HG03108 (cell line): Measurements from ENCODE around the gene TAF11L13.
"Not testable (repeated sequence)": the region's sequence is repeated elsewhere in the genome, so short reads cannot be mapped to it uniquely, and the experiment has no call there.

Source experiments
- ATAC-seq: cut with Tn5 transposase; IDR thresholded peaks from one replicate; pipeline ENCODE4 v1.9.1; 2021; ENCODE audit warnings: moderate library complexity; ENCODE audit not compliant: unreplicated experiment

The TAF11L13 gene

GRCh38 chr5:17631788-17632187 lies at the start of gene TAF11L13:
TAF11L13 (plus strand) TSS chr5:17632088.
- ATAC-seq: not testable (repeated sequence)

GRCh38 chr5:17585658-17586057 lies 46.2 kb upstream of the TAF11L13 start, which contains the start of gene TAF11L7:
TAF11L7 (minus strand) TSS chr5:17585758.
- not testable (repeated sequence) for ATAC-seq

GRCh38 chr5:17590860-17591259 lies 41.0 kb upstream of the TAF11L13 start, which contains the start of gene TAF11L8:
TAF11L8 (minus strand) TSS chr5:17590960.
- not testable (repeated sequence) for ATAC-seq

- not testable (repeated sequence) for ATAC-seq
Measured at GRCh38 chr5:17594255-17594654, 37.6 kb upstream of the TAF11L13 start, which contains the start of gene TAF11L9. TAF11L9 (minus strand) TSS chr5:17594394.

- ATAC-seq: not testable (repeated sequence)
Measured at GRCh38 chr5:17597728-17598127, 34.2 kb upstream of the TAF11L13 start, which contains the start of gene TAF11L10. TAF11L10 (minus strand) TSS chr5:17597828.

- ATAC-seq: not testable (repeated sequence)
Measured at GRCh38 chr5:17603880-17604279, 28.0 kb upstream of the TAF11L13 start, which contains the start of gene TAF11L11. TAF11L11 (plus strand) TSS chr5:17604183.

- no peak for ATAC-seq
Measured at GRCh38 chr5:17604951-17605350, 26.9 kb upstream of the TAF11L13 start.

- ATAC-seq: not testable (repeated sequence)
Measured at GRCh38 chr5:17607461-17607860, 24.4 kb upstream of the TAF11L13 start.

GRCh38 chr5:17610092-17610491 lies 21.8 kb upstream of the TAF11L13 start, which contains the start of gene TAF11L12:
TAF11L12 (plus strand) TSS chr5:17610392.
- not testable (repeated sequence) for ATAC-seq

- ATAC-seq: no peak
Measured at GRCh38 chr5:17614872-17615605, 16.8 kb upstream of the TAF11L13 start.

- ATAC-seq: no peak
Measured at GRCh38 chr5:17619354-17619753, 12.5 kb upstream of the TAF11L13 start.

GRCh38 chr5:17620627-17621026 lies 11.3 kb upstream of the TAF11L13 start:
- no peak for ATAC-seq

GRCh38 chr5:17625686-17626085 lies 6.2 kb upstream of the TAF11L13 start:
- no peak for ATAC-seq

- no peak for ATAC-seq
Measured at GRCh38 chr5:17634160-17634559, 2.3 kb downstream of the TAF11L13 start, which contains the start of gene TAF11L14. TAF11L14 (plus strand) TSS chr5:17634460.

- ATAC-seq: not testable (repeated sequence)
Measured at GRCh38 chr5:17649232-17649631, 17.3 kb downstream of the TAF11L13 start.

- ATAC-seq: not testable (repeated sequence)
Measured at GRCh38 chr5:17655201-17655759, 23.4 kb downstream of the TAF11L13 start.

GRCh38 chr5:17655921-17656320 lies 24.0 kb downstream of the TAF11L13 start:
- ATAC-seq: no peak

GRCh38 chr5:17663182-17663581 lies 31.3 kb downstream of the TAF11L13 start:
- ATAC-seq: no peak

- ATAC-seq: no peak
Measured at GRCh38 chr5:17665836-17666235, 33.9 kb downstream of the TAF11L13 start.

- no peak for ATAC-seq
Measured at GRCh38 chr5:17666726-17667235, 34.9 kb downstream of the TAF11L13 start.

GRCh38 chr5:17670353-17670752 lies 38.5 kb downstream of the TAF11L13 start:
- no peak for ATAC-seq
